ENCODE results near the gene EYS.

- no peak for TF ChIP-seq CTCF (IDR thresholded peaks at IDR 0.05)
- TF ChIP-seq EP300 (IDR thresholded peaks at IDR 0.05) = no peak
Measured at GRCh38 chr6:65295812-65296211, 411.2 kb downstream of the EYS start.
